SH-SY5Y (cell line): ENCODE data around the gene ELF2.

Experiments used
- GATA2 ChIP-seq: IDR thresholded peaks from 2 replicates; pipeline ENCODE4 v1.6.1; 2011; ENCODE audit warnings: mild to moderate bottlenecking, low read depth, low read length
- GATA3 ChIP-seq: IDR thresholded peaks from 2 replicates; pipeline ENCODE4 v1.6.1; 2011; ENCODE audit warnings: low read depth, mild to moderate bottlenecking, low read length, moderate library complexity

DNA sequence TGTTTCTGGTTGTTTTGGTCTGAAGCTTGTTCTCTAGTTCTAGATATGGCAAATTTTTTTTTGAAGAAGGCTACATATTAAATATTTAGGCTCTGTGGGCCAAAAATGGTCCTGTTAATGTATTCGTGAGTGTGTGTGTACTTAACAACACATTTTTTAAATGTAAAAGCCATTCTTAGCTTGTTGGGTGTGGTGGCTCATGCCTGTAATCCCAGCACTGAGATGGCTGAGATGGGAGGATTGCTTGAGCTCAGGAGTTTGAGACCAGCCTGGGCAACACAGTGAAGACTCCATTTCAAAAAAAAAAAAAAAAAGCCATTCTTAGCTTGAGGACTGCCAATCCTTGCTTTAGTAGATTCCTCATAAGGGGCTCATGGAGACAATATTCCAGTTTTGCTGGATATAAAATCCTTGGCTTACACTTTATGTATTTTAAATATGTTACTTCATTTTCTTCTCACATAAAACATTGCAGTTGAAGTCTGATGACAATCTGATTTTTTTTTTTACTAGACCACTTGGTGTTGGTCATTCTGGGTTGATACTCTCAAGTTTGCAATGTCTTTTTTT, 138.1 kb downstream of the ELF2 start:
- TF ChIP-seq GATA2, result no peak
- no peak for TF ChIP-seq GATA3
